Mesendoderm (in vitro differentiated cells): ENCODE measurements around the gene COL6A1.

Experiments
- DNase-seq: peaks from one replicate; pipeline ENCODE4 v3.0.0; 2013
- H2AK5ac ChIP-seq: 2 replicates; pipeline ENCODE4 v1.6.1; 2013; ENCODE audit warnings: low read length, inconsistent platforms
- H2BK120ac ChIP-seq: 2 replicates; pipeline ENCODE4 v1.6.1; 2013; ENCODE audit warnings: low read depth, mild to moderate bottlenecking, low read length, moderate library complexity, mixed read lengths
- H2BK15ac ChIP-seq: replicated peaks from 2 replicates; pipeline ENCODE4 v1.6.1; 2013; ENCODE audit warnings: low read depth, mild to moderate bottlenecking, moderate library complexity
- H2BK5ac ChIP-seq: 2 replicates; pipeline ENCODE4 v1.6.1; 2013; ENCODE audit warnings: low read length, inconsistent platforms
- H3K18ac ChIP-seq: 2 replicates; pipeline ENCODE4 v1.6.1; 2013; ENCODE audit warnings: mild to moderate bottlenecking, low read length, mixed read lengths
- H3K23ac ChIP-seq: one replicate; pipeline ENCODE4 v1.6.1; 2013; ENCODE audit warnings: low read length
- H3K27ac ChIP-seq: 2 replicates; pipeline ENCODE4 v1.5.1; 2013; ENCODE audit warnings: low read depth, mild to moderate bottlenecking, inconsistent platforms, low read length, moderate library complexity
- H3K27me3 ChIP-seq: 2 replicates; pipeline ENCODE4 v1.6.1; 2013; ENCODE audit warnings: low read length, control low read depth, mild to moderate bottlenecking, inconsistent platforms; ENCODE audit not compliant: insufficient read depth, poor library complexity
- H3K36me3 ChIP-seq: 2 replicates; pipeline ENCODE4 v1.6.1; 2013; ENCODE audit warnings: low read length, inconsistent platforms; ENCODE audit not compliant: control insufficient read depth, insufficient read depth
- H3K4ac ChIP-seq: one replicate; pipeline ENCODE4 v1.6.1; 2013; ENCODE audit warnings: low read depth, mild to moderate bottlenecking, low read length, moderate library complexity
- H3K4me1 ChIP-seq: 2 replicates; pipeline ENCODE4 v1.6.1; 2013; ENCODE audit warnings: low read depth, low read length, inconsistent platforms; ENCODE audit not compliant: control insufficient read depth
- H3K4me2 ChIP-seq: 2 replicates; pipeline ENCODE4 v1.6.1; 2013; ENCODE audit warnings: low read length
- H3K4me3 ChIP-seq: 2 replicates; pipeline ENCODE4 v1.5.1; 2013; ENCODE audit warnings: mild to moderate bottlenecking, low read length
- H3K56ac ChIP-seq: one replicate; pipeline ENCODE4 v1.6.1; 2013; ENCODE audit warnings: low read length
- H3K79me1 ChIP-seq: 2 replicates; pipeline ENCODE4 v1.6.1; 2013; ENCODE audit warnings: low read length, inconsistent platforms
- H3K79me2 ChIP-seq: 2 replicates; pipeline ENCODE4 v1.6.1; 2013; ENCODE audit warnings: mild to moderate bottlenecking, low read length; ENCODE audit not compliant: control insufficient read depth, insufficient read depth
- H3K9ac ChIP-seq: 2 replicates; pipeline ENCODE4 v1.6.1; 2013; ENCODE audit warnings: low read length, inconsistent platforms
- H4K5ac ChIP-seq: one replicate; pipeline ENCODE4 v1.6.1; 2013; ENCODE audit warnings: low read length
- H4K8ac ChIP-seq: one replicate; pipeline ENCODE4 v1.6.1; 2013; ENCODE audit warnings: low read depth, mild to moderate bottlenecking, control low read depth, low read length, moderate library complexity
- WGBS: extraction: QIAGEN DNeasy Blood & Tissue Kit; methylation state at CpG from one replicate; pipeline ENCODE4 v1.1.7; 2013; ENCODE audit warnings: low lambda C conversion rate, missing lambda C conversion rate; ENCODE audit not compliant: insufficient coverage; ENCODE audit errors: extremely low coverage; 5-methylcytosine and 5-hydroxymethylcytosine counted together

Gene COL6A1

DNA sequence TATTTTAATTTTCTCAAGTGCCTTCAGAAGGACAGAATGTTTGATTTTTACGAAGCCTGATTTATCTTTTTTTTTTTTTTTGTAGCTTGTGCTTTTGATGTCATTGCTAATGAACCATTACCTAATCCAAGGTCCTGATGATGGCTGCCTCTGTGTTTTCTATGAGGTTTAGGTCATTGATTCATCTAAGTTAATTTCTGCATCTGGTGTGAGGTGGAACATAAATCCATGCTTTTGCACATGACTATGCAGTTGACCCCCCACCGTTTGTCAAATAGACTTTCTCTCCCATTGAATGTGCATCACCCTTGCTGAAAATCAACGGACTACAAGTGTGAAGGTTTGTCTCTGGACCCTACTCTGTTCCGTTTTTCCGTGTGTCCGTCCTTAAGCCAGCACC, 50.5 kb downstream of the COL6A1 start:
- no peak overlapping the region for H4K8ac ChIP-seq
- no peaks in the 10 kb centered on the region for H3K27me3 ChIP-seq
- H3K23ac ChIP-seq = no peak overlapping the region
- no peak overlapping the region for H3K4me3 ChIP-seq
- no peak overlapping the region for H4K5ac ChIP-seq
- H3K9ac ChIP-seq = no peak overlapping the region
- no peak overlapping the region for H3K4ac ChIP-seq
- no peak overlapping the region for H3K4me2 ChIP-seq
- no CpG with 5 or more reads among the region's 6 CpGs for WGBS
- no peaks in the 10 kb centered on the region for H3K36me3 ChIP-seq
- H2BK5ac ChIP-seq = no peak overlapping the region
- H3K79me1 ChIP-seq = no peaks in the 10 kb centered on the region
- no peaks in the 10 kb centered on the region for H3K79me2 ChIP-seq
- no peak overlapping the region for H3K56ac ChIP-seq
- no peak for DNase-seq
- H3K27ac ChIP-seq = no peak overlapping the region
- H2BK15ac ChIP-seq = no peak overlapping the region
- no peak overlapping the region for H2AK5ac ChIP-seq
- H3K18ac ChIP-seq = no peak overlapping the region
- H3K4me1 ChIP-seq = no peaks in the 10 kb centered on the region
- H2BK120ac ChIP-seq = no peak overlapping the region

DNA sequence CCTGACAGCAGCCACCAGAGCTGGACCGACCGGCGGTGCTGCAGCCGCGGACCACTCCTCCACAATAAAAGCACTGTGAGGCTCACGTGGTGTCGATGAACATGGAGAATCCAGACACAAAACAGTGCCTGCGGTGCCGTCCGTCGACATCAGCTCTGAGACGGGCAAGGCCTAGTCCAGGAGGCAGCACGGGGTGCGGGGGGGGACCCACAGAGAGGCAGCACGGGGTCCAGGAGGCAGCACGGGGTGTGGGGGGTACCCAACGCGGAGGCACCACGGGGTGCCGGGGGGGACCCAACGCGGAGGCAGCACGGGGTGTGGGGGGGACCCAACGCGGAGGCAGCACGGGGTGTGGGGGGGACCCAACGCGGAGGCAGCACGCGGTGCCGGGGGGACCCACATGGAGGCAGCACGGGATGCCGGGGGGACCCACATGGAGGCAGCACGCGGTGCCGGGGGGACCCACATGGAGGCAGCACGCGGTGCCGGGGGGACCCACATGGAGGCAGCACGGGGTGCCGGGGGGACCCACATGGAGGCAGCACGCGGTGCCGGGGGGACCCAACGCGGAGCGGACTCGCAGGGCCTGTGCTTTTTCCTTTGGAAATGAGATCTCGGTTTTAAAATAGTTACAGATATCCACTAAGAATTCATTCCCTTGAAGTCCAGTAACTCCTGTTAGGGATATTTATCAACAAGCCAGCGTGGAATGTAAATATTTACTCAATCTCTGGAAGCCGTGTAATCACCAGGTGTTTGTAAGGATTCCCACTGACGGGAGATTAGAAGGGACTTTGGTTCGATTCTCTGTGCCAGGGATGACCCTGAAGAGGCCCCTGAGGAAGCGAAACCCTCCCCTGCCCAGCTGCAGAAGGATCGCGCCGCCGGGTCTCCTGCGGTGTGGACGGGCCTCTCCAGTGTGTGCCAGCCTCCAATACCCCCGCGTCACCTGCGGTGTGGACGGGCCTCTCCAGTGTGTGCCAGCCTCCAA, 52.1 kb downstream of the COL6A1 start:
- no peaks in the 10 kb centered on the region for H3K36me3 ChIP-seq
- no peak overlapping the region for H4K8ac ChIP-seq
- DNase-seq = peak; percentile 35
- no peak overlapping the region for H3K9ac ChIP-seq
- H2BK120ac ChIP-seq = no peak overlapping the region
- no peak overlapping the region for H4K5ac ChIP-seq
- H3K18ac ChIP-seq = no peak overlapping the region
- H2BK5ac ChIP-seq = no peak overlapping the region
- no peak overlapping the region for H3K4me3 ChIP-seq
- WGBS = no CpG with 5 or more reads among the region's 64 CpGs
- H3K27me3 ChIP-seq = no peaks in the 10 kb centered on the region
- H2AK5ac ChIP-seq = no peak overlapping the region
- H3K4me2 ChIP-seq = no peak overlapping the region
- H3K23ac ChIP-seq = no peak overlapping the region
- H3K79me1 ChIP-seq = no peaks in the 10 kb centered on the region
- no peaks in the 10 kb centered on the region for H3K4me1 ChIP-seq
- no peak overlapping the region for H3K4ac ChIP-seq
- no peaks in the 10 kb centered on the region for H3K79me2 ChIP-seq
- no peak overlapping the region for H3K27ac ChIP-seq
- no peak overlapping the region for H3K56ac ChIP-seq
- H2BK15ac ChIP-seq = no peak overlapping the region

DNA sequence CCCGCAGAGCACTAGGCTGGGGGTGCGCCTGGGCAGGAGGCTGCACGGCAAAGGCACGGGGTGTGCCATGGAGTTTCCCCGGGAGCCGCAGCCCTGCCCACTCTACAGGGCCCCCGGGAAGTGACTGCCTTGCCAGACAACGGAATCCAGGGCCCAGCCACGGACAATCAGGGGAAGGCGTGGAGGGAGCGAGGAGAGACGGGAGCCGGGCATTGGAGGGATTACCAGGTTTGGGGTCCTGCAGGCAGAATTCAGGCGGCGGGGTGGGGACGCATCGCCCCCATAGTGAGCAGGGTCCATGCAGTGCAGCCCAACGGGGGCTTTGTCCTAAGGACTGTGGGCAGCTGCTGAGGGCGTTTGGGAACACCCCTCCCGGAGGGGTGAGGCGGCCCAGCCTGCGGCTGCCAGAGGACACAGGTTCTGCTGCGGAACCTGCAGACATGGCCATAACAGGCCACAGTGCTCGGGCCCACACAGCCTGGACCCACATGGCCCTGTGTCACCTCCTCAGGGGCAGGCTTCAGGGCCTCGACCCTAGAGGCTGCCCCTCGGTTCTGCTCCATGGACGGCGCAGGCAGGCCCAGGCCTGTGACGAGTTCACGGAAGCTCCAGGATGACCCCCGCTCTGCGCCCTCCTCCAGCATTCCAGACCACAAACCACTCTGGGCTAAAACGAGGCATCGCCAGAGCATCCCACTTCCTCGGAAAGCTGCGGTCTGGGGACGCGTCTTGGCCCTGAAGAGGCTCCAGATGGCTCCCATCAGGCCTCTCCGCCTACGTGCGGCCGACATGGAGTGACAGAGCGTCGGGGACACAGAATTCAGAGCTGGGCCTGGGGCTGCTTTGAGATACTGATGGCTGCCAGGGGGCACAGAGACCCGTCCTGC, 54.5 kb downstream of the COL6A1 start:
- no peak overlapping the region for H2AK5ac ChIP-seq
- H4K5ac ChIP-seq = no peak overlapping the region
- no peak overlapping the region for H3K4me3 ChIP-seq
- WGBS = no CpG with 5 or more reads among the region's 45 CpGs
- H3K79me2 ChIP-seq = no peaks in the 10 kb centered on the region
- H3K4me1 ChIP-seq = no peaks in the 10 kb centered on the region
- no peaks in the 10 kb centered on the region for H3K36me3 ChIP-seq
- no peak overlapping the region for H2BK15ac ChIP-seq
- peak overlapping the region; percentile 15 for H3K56ac ChIP-seq
- no peak overlapping the region for H3K18ac ChIP-seq
- no peak overlapping the region for H3K23ac ChIP-seq
- H3K4me2 ChIP-seq = no peak overlapping the region
- DNase-seq = no peak
- no peak overlapping the region for H2BK5ac ChIP-seq
- no peaks in the 10 kb centered on the region for H3K27me3 ChIP-seq
- no peak overlapping the region for H3K4ac ChIP-seq
- no peak overlapping the region for H3K27ac ChIP-seq
- H3K79me1 ChIP-seq = no peaks in the 10 kb centered on the region
- H2BK120ac ChIP-seq = no peak overlapping the region
- H4K8ac ChIP-seq = no peak overlapping the region
- no peak overlapping the region for H3K9ac ChIP-seq

DNA sequence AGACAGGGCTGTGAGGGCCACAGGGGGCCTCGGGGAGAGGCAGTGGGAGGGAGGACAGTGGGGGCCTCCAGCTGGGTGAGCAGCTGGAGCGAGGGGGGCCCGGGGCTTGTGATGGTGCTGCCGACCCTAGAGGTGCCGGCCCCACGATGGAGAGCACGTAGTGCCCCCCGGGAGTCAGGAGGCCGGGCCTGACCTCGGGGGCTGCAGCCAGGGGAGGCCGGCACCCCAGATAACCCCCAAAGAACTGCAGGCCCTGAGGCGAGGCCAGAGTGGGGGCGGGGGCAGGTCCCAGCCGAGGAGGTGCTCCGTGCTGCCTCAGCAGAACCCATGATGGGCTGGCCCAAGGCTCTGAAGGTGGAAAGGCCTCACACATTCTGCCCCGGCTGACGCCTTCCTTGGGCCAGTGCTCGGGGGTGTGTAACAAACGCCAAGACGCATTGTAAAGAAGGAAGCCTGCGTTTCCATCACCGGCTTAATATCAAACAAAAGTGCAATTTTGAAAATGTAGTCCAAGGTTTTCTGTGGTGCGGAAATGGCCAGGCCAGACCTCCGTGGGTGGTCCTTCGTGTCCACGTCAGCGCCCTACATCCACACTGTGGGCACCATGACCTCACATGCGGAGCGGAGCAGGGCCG, 55.2 kb downstream of the COL6A1 start:
- no peaks in the 10 kb centered on the region for H3K4me1 ChIP-seq
- no peak overlapping the region for H2AK5ac ChIP-seq
- no peak overlapping the region for H3K4ac ChIP-seq
- no peak overlapping the region for H3K4me2 ChIP-seq
- H3K9ac ChIP-seq = no peak overlapping the region
- H2BK120ac ChIP-seq = no peak overlapping the region
- H3K79me2 ChIP-seq = no peaks in the 10 kb centered on the region
- H3K79me1 ChIP-seq = no peaks in the 10 kb centered on the region
- H2BK5ac ChIP-seq = no peak overlapping the region
- no peaks in the 10 kb centered on the region for H3K27me3 ChIP-seq
- H2BK15ac ChIP-seq = no peak overlapping the region
- no peak overlapping the region for H4K5ac ChIP-seq
- H3K23ac ChIP-seq = no peak overlapping the region
- no peaks in the 10 kb centered on the region for H3K36me3 ChIP-seq
- no peak overlapping the region for H3K18ac ChIP-seq
- no peak for DNase-seq
- no peak overlapping the region for H4K8ac ChIP-seq
- no CpG with 5 or more reads among the region's 30 CpGs for WGBS
- H3K4me3 ChIP-seq = no peak overlapping the region
- H3K56ac ChIP-seq = no peak overlapping the region
- no peak overlapping the region for H3K27ac ChIP-seq

DNA sequence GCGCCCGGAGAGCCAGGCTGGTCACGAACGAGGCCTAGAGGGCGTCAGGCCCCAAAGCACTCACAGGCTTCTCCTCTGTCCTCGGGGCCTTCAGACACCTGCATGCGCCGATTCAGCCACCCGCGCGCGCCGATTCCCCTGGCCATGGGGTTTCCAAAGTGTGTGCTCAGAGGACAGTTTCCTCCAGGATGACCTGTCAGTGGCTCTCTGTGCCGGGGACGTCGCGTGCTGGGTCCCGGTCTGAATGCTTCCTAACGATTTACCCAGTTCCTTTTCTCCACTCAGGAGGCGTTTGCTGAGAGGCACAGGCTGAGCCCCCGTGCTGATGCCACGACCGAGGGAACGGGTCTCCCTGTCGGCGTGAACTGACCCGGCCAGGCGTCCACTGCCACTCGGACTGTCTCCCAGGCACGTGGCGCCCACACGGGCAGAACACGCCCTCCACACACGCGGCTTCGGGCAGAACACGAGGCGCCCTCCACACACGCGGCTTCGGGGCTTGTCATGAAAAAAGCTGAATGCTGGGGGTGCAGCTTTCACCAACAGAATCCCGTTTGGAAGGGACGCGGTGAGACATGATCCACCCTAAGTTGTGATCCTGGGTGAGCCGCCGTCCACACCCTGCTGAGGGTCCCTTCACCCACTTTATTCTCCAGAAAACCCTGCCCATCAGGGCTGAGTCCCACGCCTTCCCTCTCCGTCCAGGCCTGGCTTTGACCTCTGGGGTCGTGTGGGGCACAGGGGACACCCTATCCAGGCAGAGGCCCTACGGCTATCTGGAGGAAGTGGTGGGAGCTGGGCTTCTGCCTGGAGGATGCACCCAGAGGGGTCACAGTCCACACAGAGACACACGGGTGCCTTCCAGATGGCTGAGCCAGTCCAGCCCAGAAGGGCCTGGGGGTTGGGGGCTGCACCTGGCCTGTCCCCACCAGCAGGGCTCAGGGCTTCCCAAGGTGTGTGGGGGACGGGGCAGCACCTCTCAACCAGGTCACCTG, 56.1 kb downstream of the COL6A1 start:
- Histone ChIP-seq H3K9ac (no peak overlapping the region), H2BK15ac (no peak overlapping the region), H3K4me1 (no peaks in the 10 kb centered on the region), H2BK5ac (no peak overlapping the region), H4K5ac (no peak overlapping the region), H3K27ac (no peak overlapping the region), H2AK5ac (no peak overlapping the region), H3K18ac (no peak overlapping the region), H3K4ac (no peak overlapping the region), H3K4me3 (no peak overlapping the region), H3K79me2 (no peaks in the 10 kb centered on the region), H4K8ac (no peak overlapping the region), H3K27me3 (no peaks in the 10 kb centered on the region), H3K4me2 (no peak overlapping the region), H2BK120ac (no peak overlapping the region), H3K79me1 (no peaks in the 10 kb centered on the region), H3K23ac (no peak overlapping the region), H3K36me3 (no peaks in the 10 kb centered on the region), H3K56ac (no peak overlapping the region)
- no CpG with 5 or more reads among the region's 52 CpGs for WGBS
- no peak for DNase-seq
